ENCODE measurements around the gene S1PR1.

S1PR1 gene

GRCh38 chr1:101284622-101285218, 47.9 kb downstream of the S1PR1 start:
- no peak for DNase-seq (ENCODE audit: extremely low read depth, low read depth)
- H3K4me3 ChIP-seq (replicated peaks; ENCODE audit: low read depth, low read length), result no peak overlapping the region
- no peak for TF ChIP-seq CTCF (IDR thresholded peaks at IDR 0.05; ENCODE audit: low read depth, low read length, missing control alignments)

GRCh38 chr1:101285922-101286570, 49.2 kb downstream of the S1PR1 start:
- TF ChIP-seq CTCF (IDR thresholded peaks at IDR 0.05; ENCODE audit: low read depth, low read length, missing control alignments), result no peak
- no peak for DNase-seq (ENCODE audit: extremely low read depth, low read depth)
- no peak overlapping the region for H3K4me3 ChIP-seq (replicated peaks; ENCODE audit: low read depth, low read length)

GRCh38 chr1:101288491-101288944, 51.7 kb downstream of the S1PR1 start:
- peak; percentile 88 for TF ChIP-seq CTCF (IDR thresholded peaks at IDR 0.05; ENCODE audit: low read depth, low read length, missing control alignments)
- DNase-seq (ENCODE audit: extremely low read depth, low read depth), result peak; percentile 85
- H3K4me3 ChIP-seq (replicated peaks; ENCODE audit: low read depth, low read length), result no peak overlapping the region

- TF ChIP-seq CTCF (IDR thresholded peaks at IDR 0.05; ENCODE audit: low read depth, low read length, missing control alignments), result no peak
- no peak overlapping the region for H3K4me3 ChIP-seq (replicated peaks; ENCODE audit: low read depth, low read length)
- no peak for DNase-seq (ENCODE audit: extremely low read depth, low read depth)
Measured at GRCh38 chr1:101290119-101290921, 53.5 kb downstream of the S1PR1 start.

Measured in HFF-Myc (cell line).